GM19240 (cell line): Measurements from ENCODE around the gene SMYD4.
"Not testable (repeated sequence)": the region's sequence is repeated elsewhere in the genome, so short reads cannot be mapped to it uniquely, and the experiment has no call there.

ENCODE experiments used
- DNase-seq: peaks from one replicate; pipeline ENCODE4 v3.0.0; 2011; ENCODE audit warnings: low spot score; ENCODE audit not compliant: insufficient read length

The SMYD4 gene

GRCh38 chr17:1834380-1835149 is 4.9 kb upstream of the SMYD4 start:
- DNase-seq, result peak; percentile 67

GRCh38 chr17:1830288-1830687 is 586 bp upstream of the SMYD4 start:
- DNase-seq, result no peak

- no peak for DNase-seq
Observed at GRCh38 chr17:1829216-1829591, 498 bp downstream of the SMYD4 start.

GRCh38 chr17:1820528-1821252 is 9.0 kb downstream of the SMYD4 start:
- DNase-seq, result no peak

- DNase-seq, result no peak
Observed at GRCh38 chr17:1813088-1813487, 16.6 kb downstream of the SMYD4 start.

GRCh38 chr17:1810450-1811103 is 19.1 kb downstream of the SMYD4 start:
- DNase-seq, result no peak

GRCh38 chr17:1809815-1810214 is 19.9 kb downstream of the SMYD4 start:
- DNase-seq, result not testable (repeated sequence)

- DNase-seq, result no peak
Observed at GRCh38 chr17:1808644-1809043, 21.1 kb downstream of the SMYD4 start.

GRCh38 chr17:1807890-1808289 is 21.8 kb downstream of the SMYD4 start:
- no peak for DNase-seq

GRCh38 chr17:1803280-1803679 is 26.4 kb downstream of the SMYD4 start:
- no peak for DNase-seq

GRCh38 chr17:1802429-1802828 is 27.3 kb downstream of the SMYD4 start:
- no peak for DNase-seq

- no peak for DNase-seq
Observed at GRCh38 chr17:1800712-1801111, 29.0 kb downstream of the SMYD4 start.

- DNase-seq, result no peak
Observed at GRCh38 chr17:1800240-1800639, 29.5 kb downstream of the SMYD4 start.

- DNase-seq, result not testable (repeated sequence)
Observed at GRCh38 chr17:1797846-1798245, 31.9 kb downstream of the SMYD4 start.

GRCh38 chr17:1797323-1797722 is 32.4 kb downstream of the SMYD4 start:
- DNase-seq, result no peak

- DNase-seq, result no peak
Observed at GRCh38 chr17:1796800-1797199, 32.9 kb downstream of the SMYD4 start.

- no peak for DNase-seq
Observed at GRCh38 chr17:1793447-1793806, 36.3 kb downstream of the SMYD4 start.

GRCh38 chr17:1792495-1793446 is 36.9 kb downstream of the SMYD4 start:
- no peak for DNase-seq

- no peak for DNase-seq
Observed at GRCh38 chr17:1789936-1790335, 39.8 kb downstream of the SMYD4 start.

- no peak for DNase-seq
Observed at GRCh38 chr17:1787301-1787902, 42.3 kb downstream of the SMYD4 start.

GRCh38 chr17:1786708-1787107 is 43.0 kb downstream of the SMYD4 start:
- no peak for DNase-seq
